WTC11 (cell line): ENCODE data around the gene ALCAM. TPM values are rescaled to one million over a fixed set of nuclear protein-coding genes. Genes with fewer than 3 reads are reported as not detected.

Source experiments
- ATAC-seq: fragments of 200-7000 bp; cut with Tn5 transposase; 2 replicates; pipeline ENCODE4 v1.10.0; 2021; ENCODE audit warnings: mild to moderate bottlenecking, moderate library complexity
- CTCF ChIA-PET: fragments of 300-600 bp; sonication (Branson Sonifier 250); formaldehyde crosslinking; loops from one replicate; lab custom pipeline; 2021; ENCODE audit warnings: antibody characterized with exemption; lab: Charles Lee
- POLR2A ChIA-PET: fragments of 350-600 bp; sonication (Branson Sonifier 250); formaldehyde crosslinking; loops from one replicate; lab custom pipeline; 2021; ENCODE audit warnings: antibody characterized with exemption; lab: Charles Lee
- DNase-seq: peaks from one replicate; pipeline ENCODE4 v3.0.0; 2021; ENCODE audit warnings: low spot score
- H3K27ac Mint-ChIP-seq: 2 replicates; pipeline ENCODE4 v1.8.0; 2021; ENCODE audit warnings: mixed read lengths
- H3K27me3 Mint-ChIP-seq: 2 replicates; pipeline ENCODE4 v1.8.0; 2021; ENCODE audit warnings: low read depth, mild to moderate bottlenecking, moderate library complexity, mixed read lengths
- H3K36me3 Mint-ChIP-seq: 2 replicates; pipeline ENCODE4 v1.8.0; 2021; ENCODE audit warnings: mixed read lengths
- H3K4me1 Mint-ChIP-seq: 2 replicates; pipeline ENCODE4 v1.8.0; 2022; ENCODE audit warnings: mixed read lengths
- H3K4me3 Mint-ChIP-seq: 2 replicates; pipeline ENCODE4 v1.8.0; 2021; ENCODE audit warnings: mild to moderate bottlenecking, moderate library complexity, mixed read lengths
- H3K9me3 Mint-ChIP-seq: 2 replicates; pipeline ENCODE4 v1.8.0; 2021; ENCODE audit warnings: mixed read lengths
- ELF4 ChIP-seq: sonication (generic); formaldehyde crosslinking; IDR thresholded peaks from 2 replicates; pipeline ENCODE4 v1.8.1; 2022; ENCODE audit warnings: low read depth, mild to moderate bottlenecking, moderate library complexity, missing genetic modification reagents
- GABPB1 ChIP-seq: sonication (generic); formaldehyde crosslinking; IDR thresholded peaks from 2 replicates; pipeline ENCODE4 v1.8.1; 2023; ENCODE audit warnings: mild to moderate bottlenecking, missing genetic modification reagents
- JAZF1 ChIP-seq: fragments of 250-450 bp; sonication (Bioruptor Pico); IDR thresholded peaks from 2 replicates; pipeline ENCODE4 v1.9.0; 2021; ENCODE audit warnings: moderate library complexity, mild to moderate bottlenecking, inconsistent platforms
- ZNF671 ChIP-seq: fragments of 250-450 bp; sonication (Bioruptor Pico); IDR thresholded peaks from 2 replicates; pipeline ENCODE4 v1.8.0; 2021; ENCODE audit warnings: mild to moderate bottlenecking
- total RNA-seq: library from RNA; stranded (reverse); gene quantifications from 3 replicates; pipeline ENCODE4 v1.2.3, GENCODE V29; 2021
- TF ChIP-seq, protein P1 (sequence below): fragments of 250-450 bp; sonication (Bioruptor Pico); IDR thresholded peaks from 2 replicates; pipeline ENCODE4 v2.1.2; 2022; ENCODE audit warnings: mild to moderate bottlenecking, moderate library complexity
- TF ChIP-seq, protein P2 (sequence below): fragments of 250-450 bp; sonication (Bioruptor Pico); IDR thresholded peaks from 2 replicates; pipeline ENCODE4 v1.9.0; 2021; ENCODE audit warnings: moderate library complexity, mild to moderate bottlenecking, inconsistent platforms, borderline replicate concordance
- TF ChIP-seq, protein P3 (sequence below): sonication (generic); formaldehyde crosslinking; IDR thresholded peaks from 2 replicates; pipeline ENCODE4 v1.8.1; 2022; ENCODE audit warnings: low read depth, mild to moderate bottlenecking, moderate library complexity, missing genetic modification reagents, borderline replicate concordance
- TF ChIP-seq, protein P4 (sequence below): sonication (generic); formaldehyde crosslinking; IDR thresholded peaks from 2 replicates; pipeline ENCODE4 v1.8.0; 2023; ENCODE audit warnings: mild to moderate bottlenecking, missing genetic modification reagents
- TF ChIP-seq, protein P5 (sequence below): fragments of 250-450 bp; sonication (Bioruptor Pico); IDR thresholded peaks from 2 replicates; pipeline ENCODE4 v1.9.0; 2021; ENCODE audit warnings: mild to moderate bottlenecking

Gene ALCAM
- total RNA-seq, 1 experiment from 2014 or later: 30.7 TPM

DNA sequence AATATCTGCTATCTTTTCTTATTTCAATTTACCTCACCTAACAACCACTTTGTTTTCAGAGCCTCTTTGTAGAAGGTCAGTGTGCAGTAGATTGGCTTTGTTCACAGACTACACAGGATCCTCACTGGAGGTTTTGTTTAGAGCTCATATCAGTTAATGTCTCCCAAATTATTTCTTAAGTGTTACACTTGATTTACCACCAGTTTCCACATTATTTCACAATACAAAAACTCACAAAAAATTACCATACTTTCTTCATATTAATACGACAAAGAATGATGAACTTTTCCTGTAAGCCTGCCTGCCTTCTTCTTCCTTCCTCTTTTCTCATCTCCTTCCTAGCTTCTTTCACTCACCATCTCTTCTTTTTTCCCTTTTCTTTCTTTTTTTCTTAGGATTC is 133.3 kb downstream of the ALCAM start (continued):
- TF ChIP-seq, protein P1, sequence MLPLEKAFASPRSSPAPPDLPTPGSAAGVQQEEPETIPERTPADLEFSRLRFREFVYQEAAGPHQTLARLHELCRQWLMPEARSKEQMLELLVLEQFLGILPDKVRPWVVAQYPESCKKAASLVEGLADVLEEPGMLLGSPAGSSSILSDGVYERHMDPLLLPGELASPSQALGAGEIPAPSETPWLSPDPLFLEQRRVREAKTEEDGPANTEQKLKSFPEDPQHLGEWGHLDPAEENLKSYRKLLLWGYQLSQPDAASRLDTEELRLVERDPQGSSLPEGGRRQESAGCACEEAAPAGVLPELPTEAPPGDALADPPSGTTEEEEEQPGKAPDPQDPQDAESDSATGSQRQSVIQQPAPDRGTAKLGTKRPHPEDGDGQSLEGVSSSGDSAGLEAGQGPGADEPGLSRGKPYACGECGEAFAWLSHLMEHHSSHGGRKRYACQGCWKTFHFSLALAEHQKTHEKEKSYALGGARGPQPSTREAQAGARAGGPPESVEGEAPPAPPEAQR: no peak
- TF ChIP-seq ZNF671 (no peak), ELF4 (CRISPR knock-in tag) (no peak)
- TF ChIP-seq, all 79 proteins: peak for 0

DNA sequence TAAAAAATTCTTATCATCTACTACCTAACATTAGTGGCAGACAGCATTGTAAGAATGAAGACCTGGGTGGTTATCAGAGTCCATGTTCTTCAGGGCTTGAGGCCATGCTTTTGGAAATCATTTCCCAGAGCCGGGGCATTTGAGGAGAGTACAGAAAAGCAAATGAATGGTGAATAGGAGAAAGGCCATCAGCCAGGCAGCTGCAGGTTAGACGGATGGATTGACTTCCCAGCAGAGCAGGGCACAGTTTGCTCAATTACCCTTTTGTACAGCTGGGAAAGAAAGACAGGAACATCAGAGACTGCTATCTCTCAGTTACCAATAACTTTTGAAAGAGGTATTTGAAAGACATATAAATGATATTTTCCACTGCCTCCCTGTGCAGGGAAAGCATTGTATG is 135.6 kb downstream of the ALCAM start:
- peak overlapping the region; percentile 38; the same call in 1 of the 2 replicates for H3K27ac Mint-ChIP-seq
- no peak overlapping the region for H3K4me3 Mint-ChIP-seq
- no peaks in the 10 kb centered on the region for H3K36me3 Mint-ChIP-seq
- CTCF ChIA-PET: interaction anchor here (1.2 kb wide), 1 partner anchor 15 kb away, joined by 4 read pairs; no protein-coding TSS in a partner anchor
- no peaks in the 10 kb centered on the region for H3K27me3 Mint-ChIP-seq
- peaks cover 33% of the 10 kb centered on the region for H3K4me1 Mint-ChIP-seq
- DNase-seq (no peak), ATAC-seq (no peak)
- no peaks in the 10 kb centered on the region for H3K9me3 Mint-ChIP-seq
- POLR2A ChIA-PET: interaction anchor here (0.6 kb wide), 1 partner anchor 890 kb away, joined by 3 read pairs; no protein-coding TSS in a partner anchor
- TF ChIP-seq JAZF1 (CRISPR knock-in tag): no peak
- TF ChIP-seq, protein P2, sequence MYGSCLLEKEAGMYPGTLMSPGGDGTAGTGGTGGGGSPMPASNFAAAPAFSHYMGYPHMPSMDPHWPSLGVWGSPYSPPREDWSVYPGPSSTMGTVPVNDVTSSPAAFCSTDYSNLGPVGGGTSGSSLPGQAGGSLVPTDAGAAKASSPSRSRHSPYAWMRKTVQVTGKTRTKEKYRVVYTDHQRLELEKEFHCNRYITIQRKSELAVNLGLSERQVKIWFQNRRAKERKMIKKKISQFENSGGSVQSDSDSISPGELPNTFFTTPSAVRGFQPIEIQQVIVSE (CRISPR knock-in tag): no peak

DNA sequence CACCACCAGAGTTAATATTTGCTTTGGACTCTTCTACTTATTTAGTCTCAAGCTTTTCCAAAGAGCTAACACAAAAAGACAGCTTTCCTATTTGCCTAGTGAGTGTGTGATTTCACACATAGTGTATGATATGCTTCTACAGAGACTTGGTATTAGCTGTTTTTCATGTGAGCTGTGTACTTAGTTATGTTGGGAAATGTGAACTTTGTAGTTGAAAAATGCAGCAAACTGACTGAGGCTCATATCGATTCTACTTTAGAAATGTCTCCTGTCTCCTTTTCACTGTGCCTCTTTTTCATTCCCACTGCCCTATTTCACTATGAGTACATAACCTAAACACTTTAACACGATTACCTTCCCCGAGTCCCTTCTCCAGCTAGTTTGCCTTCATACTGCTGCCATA is 136.5 kb downstream of the ALCAM start:
- ATAC-seq (no peak), DNase-seq (no peak)
- no peaks in the 10 kb centered on the region for H3K36me3 Mint-ChIP-seq
- peaks cover 38% of the 10 kb centered on the region for H3K4me1 Mint-ChIP-seq
- TF ChIP-seq GABPB1 (CRISPR knock-in tag): peak; percentile 74
- TF ChIP-seq, protein P3, sequence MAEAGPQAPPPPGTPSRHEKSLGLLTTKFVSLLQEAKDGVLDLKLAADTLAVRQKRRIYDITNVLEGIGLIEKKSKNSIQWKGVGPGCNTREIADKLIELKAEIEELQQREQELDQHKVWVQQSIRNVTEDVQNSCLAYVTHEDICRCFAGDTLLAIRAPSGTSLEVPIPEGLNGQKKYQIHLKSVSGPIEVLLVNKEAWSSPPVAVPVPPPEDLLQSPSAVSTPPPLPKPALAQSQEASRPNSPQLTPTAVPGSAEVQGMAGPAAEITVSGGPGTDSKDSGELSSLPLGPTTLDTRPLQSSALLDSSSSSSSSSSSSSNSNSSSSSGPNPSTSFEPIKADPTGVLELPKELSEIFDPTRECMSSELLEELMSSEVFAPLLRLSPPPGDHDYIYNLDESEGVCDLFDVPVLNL (CRISPR knock-in tag): no peak
- CTCF ChIA-PET: interaction anchor here (1.2 kb wide), 1 partner anchor 14 kb away, joined by 4 read pairs; no protein-coding TSS in a partner anchor
- POLR2A ChIA-PET: no interaction called here
- no peaks in the 10 kb centered on the region for H3K9me3 Mint-ChIP-seq
- H3K27ac Mint-ChIP-seq: no peak overlapping the region
- no peaks in the 10 kb centered on the region for H3K27me3 Mint-ChIP-seq
- no peak overlapping the region for H3K4me3 Mint-ChIP-seq

DNA sequence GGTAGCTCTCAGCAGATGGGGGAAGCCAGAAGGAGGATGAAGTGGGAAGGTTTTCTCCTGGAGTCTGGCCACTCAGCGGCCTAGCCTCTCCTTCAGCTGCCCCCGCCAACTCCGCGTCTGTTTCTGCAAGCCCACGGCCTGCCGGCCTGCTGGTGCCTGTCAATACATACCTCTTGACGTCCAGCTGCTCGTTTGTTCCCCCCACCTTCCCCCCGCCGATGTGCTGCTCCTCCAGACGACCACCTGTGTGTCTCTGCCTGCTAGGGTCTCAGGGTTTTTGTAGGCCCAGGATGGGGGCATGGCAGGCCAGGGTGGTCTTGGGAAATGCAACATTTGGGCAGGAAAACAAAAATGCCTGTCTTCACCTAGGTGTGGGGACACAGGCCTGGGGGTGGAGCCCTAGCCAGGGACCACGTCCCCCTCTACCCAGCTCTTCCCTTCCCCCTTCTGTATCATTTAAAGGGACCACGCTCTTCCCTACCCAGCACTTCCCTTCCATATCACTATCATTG is 137.8 kb downstream of the ALCAM start:
- DNase-seq: peak; percentile 21
- peak overlapping the region; percentile 20; the same call in 1 of the 2 replicates for H3K4me3 Mint-ChIP-seq
- POLR2A ChIA-PET: no interaction called here
- no peak for TF ChIP-seq ZNF671
- TF ChIP-seq, protein P4, sequence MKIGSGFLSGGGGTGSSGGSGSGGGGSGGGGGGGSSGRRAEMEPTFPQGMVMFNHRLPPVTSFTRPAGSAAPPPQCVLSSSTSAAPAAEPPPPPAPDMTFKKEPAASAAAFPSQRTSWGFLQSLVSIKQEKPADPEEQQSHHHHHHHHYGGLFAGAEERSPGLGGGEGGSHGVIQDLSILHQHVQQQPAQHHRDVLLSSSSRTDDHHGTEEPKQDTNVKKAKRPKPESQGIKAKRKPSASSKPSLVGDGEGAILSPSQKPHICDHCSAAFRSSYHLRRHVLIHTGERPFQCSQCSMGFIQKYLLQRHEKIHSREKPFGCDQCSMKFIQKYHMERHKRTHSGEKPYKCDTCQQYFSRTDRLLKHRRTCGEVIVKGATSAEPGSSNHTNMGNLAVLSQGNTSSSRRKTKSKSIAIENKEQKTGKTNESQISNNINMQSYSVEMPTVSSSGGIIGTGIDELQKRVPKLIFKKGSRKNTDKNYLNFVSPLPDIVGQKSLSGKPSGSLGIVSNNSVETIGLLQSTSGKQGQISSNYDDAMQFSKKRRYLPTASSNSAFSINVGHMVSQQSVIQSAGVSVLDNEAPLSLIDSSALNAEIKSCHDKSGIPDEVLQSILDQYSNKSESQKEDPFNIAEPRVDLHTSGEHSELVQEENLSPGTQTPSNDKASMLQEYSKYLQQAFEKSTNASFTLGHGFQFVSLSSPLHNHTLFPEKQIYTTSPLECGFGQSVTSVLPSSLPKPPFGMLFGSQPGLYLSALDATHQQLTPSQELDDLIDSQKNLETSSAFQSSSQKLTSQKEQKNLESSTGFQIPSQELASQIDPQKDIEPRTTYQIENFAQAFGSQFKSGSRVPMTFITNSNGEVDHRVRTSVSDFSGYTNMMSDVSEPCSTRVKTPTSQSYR (CRISPR knock-in tag): 0 out of 2 replicates have a peak, but pooled peaks have one; percentile 17
- TF ChIP-seq, protein P5, sequence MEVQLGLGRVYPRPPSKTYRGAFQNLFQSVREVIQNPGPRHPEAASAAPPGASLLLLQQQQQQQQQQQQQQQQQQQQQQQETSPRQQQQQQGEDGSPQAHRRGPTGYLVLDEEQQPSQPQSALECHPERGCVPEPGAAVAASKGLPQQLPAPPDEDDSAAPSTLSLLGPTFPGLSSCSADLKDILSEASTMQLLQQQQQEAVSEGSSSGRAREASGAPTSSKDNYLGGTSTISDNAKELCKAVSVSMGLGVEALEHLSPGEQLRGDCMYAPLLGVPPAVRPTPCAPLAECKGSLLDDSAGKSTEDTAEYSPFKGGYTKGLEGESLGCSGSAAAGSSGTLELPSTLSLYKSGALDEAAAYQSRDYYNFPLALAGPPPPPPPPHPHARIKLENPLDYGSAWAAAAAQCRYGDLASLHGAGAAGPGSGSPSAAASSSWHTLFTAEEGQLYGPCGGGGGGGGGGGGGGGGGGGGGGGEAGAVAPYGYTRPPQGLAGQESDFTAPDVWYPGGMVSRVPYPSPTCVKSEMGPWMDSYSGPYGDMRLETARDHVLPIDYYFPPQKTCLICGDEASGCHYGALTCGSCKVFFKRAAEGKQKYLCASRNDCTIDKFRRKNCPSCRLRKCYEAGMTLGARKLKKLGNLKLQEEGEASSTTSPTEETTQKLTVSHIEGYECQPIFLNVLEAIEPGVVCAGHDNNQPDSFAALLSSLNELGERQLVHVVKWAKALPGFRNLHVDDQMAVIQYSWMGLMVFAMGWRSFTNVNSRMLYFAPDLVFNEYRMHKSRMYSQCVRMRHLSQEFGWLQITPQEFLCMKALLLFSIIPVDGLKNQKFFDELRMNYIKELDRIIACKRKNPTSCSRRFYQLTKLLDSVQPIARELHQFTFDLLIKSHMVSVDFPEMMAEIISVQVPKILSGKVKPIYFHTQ: no peak
- TF ChIP-seq, all 79 proteins: peak for 1
- H3K4me1 Mint-ChIP-seq: peaks cover 37% of the 10 kb centered on the region
- no peaks in the 10 kb centered on the region for H3K36me3 Mint-ChIP-seq
- H3K27me3 Mint-ChIP-seq: no peaks in the 10 kb centered on the region
- peak; percentile 80 for ATAC-seq
- H3K9me3 Mint-ChIP-seq: no peaks in the 10 kb centered on the region
- H3K27ac Mint-ChIP-seq: no peak overlapping the region
- CTCF ChIA-PET: interaction anchor here (1.0 to 1.7 kb wide), 3 partner anchors 13 to 908 kb away, joined by 3 to 10 read pairs (median 3); partner anchors contain the start of gene ALCAM
